GM12891 (cell line): ENCODE measurements around the gene GHSR.

ENCODE experiments used
- PAX5 ChIP-seq: IDR thresholded peaks from 2 replicates; pipeline ENCODE4 v1.6.1; 2011; ENCODE audit warnings: low read length, moderate library complexity, mild to moderate bottlenecking; ENCODE audit not compliant: insufficient read depth, severe bottlenecking
- POLR2A ChIP-seq: IDR thresholded peaks from 2 replicates; pipeline ENCODE4 v1.6.1; 2011; ENCODE audit warnings: low read depth, low read length, control low read depth
- POLR2AphosphoS5 ChIP-seq: IDR thresholded peaks from 2 replicates; pipeline ENCODE4 v1.6.1; 2011; ENCODE audit warnings: low read depth, low read length, control low read depth
- TAF1 ChIP-seq: IDR thresholded peaks from 2 replicates; pipeline ENCODE4 v1.6.1; 2011; ENCODE audit warnings: low read depth, low read length, control low read depth

- TF ChIP-seq POLR2A (no peak), POLR2AphosphoS5 (no peak), TAF1 (no peak), PAX5 (no peak)
Observed at GRCh38 chr3:172438186-172438585, 10.1 kb downstream of the GHSR start.
